NCI-H446 (cell line): ENCODE results near the gene OGG1.
"Not testable (repeated sequence)": the region's sequence is repeated elsewhere in the genome, so short reads cannot be mapped to it uniquely, and the experiment has no call there.

Source experiments
- DNase-seq, 2 experiments: peaks; one replicate each; lab custom pipeline; 2025; lab: John Stamatoyannopoulos, UW

The OGG1 gene

DNA sequence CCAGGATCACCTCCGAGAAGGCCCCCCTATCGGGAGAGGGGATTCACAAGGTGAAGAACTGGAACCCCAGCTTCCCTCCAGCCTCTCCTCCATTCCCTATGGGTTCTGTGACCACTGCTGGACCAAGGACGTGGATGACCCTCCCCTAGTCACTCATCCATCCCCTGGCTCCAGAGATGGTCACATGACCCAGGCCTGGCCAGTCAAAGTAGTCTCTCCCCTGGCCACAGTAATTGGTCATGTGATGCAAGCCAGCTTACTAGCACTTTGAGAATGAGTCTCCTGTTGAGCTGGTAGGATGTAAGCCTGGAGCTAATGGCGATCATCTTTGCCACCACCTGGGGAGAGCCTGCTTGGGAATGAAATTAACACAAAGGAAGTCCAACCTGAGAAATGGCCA is 16.1 kb downstream of the OGG1 start:
- DNase-seq = no peak

DNA sequence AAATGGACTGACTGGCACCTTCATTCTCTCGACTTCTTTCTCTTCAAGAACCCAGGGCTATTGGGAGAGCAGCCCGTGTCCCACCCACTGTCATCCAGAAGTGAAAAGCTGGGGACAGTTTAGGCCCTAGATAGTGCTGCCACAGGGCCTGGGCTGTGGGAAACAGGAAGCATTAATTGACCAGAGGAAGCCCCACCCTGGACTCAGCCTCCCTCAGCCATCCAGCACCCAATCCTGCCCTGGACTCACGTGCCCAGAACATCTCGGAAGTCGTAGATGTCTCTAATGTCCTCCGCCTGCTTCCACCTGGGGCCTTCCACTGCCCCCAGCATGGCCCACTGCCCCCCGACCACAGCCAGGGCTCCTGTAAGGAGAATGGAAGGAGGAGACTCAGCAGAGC is 17.7 kb downstream of the OGG1 start:
- DNase-seq = no peak

DNA sequence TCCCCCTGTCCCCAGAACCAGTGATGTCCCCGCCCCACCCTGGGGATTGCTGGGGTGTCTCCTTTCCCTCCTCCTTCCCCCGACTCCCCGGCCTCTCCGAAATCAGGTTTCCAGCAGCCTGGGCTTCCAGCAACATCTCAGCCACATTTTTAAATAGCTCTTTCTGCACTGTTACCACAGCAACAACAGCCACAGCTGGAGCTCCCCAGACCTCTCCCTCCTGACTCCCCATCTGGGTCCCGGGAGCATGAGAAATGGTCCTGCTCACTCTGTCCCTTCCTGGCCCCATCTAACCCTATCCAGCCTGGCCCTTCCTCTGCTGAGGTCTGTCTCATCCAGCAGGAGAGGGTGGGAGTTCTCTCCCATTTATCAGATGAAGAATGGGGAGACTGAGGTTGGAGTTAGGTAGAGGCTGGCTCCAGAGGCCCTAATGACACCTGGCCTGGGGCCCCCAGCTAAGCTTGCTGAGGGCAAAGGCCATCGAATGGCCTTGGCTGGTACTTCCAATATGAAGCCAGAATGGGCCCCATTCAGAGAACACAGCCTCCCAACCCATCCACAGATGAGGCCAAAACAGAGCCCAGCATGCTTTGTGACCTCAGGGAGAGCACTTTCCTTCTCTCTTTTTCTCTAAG is 18.5 kb downstream of the OGG1 start:
- DNase-seq = no peak

DNA sequence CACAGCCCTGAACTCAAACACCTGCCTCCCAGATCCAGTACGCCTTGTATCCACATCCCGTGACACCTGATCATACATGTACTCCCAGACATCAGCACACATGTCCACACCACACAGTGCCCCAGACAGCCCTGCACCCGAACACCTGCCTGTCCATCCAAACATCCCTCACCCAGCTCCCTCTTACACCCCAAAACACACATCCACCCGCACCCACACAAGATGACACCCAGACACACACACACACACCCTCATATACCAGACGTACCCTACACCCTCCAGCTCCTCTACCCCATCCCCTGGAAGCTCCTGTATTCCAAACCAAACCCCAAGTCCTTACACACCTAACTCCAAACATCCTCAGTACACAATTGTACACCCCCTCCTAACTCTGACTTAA is 19.3 kb downstream of the OGG1 start:
- no peak for DNase-seq

DNA sequence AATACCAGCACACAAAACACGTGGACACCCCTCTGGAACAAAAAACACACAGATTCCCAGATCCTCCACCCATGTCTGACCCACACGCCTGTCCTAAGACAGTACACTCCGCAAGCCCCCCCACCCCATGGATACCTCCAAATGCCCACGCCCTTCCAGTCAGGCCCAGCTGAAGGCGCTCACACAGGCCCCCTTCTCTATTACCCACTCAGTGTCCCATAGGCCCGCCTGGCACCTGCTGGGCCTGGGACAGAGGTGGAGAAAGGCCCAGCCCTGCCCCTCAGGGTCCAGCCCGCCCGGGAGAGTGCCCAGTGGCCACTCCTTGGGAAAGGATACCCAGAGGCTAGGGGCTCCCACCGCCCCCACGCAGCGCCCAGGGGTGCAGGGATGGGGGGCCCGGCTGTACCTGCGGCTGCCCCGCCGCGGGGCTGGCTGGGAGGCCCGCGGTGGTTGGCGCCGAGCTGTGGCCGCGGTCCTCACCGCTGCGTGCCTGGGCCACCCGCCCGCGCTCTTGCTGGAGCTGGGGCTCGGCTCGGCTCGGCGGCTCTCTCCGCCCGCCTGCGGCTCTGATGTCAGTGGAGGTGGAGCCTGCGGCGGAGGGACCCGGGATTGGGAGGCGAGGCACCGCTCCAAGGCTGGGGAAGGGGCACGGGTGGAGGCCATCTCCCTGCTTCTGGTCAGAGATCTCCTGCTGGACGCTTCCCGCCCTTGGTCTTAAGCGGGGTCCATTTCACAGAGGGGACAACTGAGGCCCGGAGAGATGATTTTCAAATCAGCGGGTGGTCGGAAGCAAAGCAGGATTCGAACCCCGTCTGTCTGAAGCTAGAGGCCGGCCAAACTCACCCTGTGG is 19.9 kb downstream of the OGG1 start, which contains the start of gene CAMK1:
Gene CAMK1, minus strand, starts transcription at position 522 of the 850 bp plus-strand sequence. CDS start 2,198 bp downstream, outside the sequence.
- DNase-seq = peak in 1 of 2 experiments; percentile 40

DNA sequence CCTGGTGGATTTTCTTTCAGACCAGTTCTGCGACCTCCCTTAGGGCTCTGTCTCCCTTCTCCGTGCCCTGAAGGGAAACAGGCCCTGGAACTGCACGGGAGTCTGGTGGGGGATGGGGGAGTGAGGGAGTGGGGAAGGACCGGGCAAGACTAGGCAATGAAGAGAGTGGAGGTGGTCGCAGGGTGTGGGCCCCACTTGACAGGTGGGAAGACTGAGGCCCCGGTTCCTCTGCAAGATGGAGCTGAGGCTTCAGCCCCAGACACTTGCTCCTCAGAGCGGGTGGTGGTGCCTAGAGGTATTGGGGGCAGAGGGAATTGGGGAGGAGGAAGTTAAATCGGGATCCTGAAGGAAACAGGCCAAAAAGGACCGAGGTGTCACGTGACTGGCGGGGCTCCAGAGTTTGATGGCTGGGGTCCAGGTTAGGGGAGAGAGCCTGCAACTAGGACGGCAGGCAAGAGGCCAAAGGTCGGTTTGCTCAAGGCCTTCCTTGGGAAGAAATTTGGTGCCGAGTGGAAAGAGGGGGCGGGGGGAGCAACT is 20.6 kb downstream of the OGG1 start:
- peak in 1 of 2 experiments; percentile 53 for DNase-seq

DNA sequence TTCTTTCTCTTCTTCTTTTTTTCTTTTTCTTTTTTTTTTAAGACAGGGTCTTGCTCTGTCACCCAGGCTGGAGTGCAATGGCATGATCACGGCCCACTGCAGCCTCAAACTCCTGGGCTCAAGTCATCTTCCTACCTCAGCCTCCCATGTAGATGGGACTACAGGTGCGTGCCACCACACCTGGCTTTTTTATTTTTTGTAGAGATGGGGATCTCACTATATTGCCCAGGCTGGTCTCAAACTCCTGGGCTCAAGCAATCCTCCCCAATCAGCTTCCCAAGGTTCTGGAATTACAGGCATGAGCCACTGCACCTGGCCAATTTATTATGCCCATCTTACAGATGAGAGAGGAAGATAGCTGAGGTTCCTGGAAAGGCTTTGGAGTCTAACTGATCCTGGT is 21.3 kb downstream of the OGG1 start:
- not testable (repeated sequence) for DNase-seq

DNA sequence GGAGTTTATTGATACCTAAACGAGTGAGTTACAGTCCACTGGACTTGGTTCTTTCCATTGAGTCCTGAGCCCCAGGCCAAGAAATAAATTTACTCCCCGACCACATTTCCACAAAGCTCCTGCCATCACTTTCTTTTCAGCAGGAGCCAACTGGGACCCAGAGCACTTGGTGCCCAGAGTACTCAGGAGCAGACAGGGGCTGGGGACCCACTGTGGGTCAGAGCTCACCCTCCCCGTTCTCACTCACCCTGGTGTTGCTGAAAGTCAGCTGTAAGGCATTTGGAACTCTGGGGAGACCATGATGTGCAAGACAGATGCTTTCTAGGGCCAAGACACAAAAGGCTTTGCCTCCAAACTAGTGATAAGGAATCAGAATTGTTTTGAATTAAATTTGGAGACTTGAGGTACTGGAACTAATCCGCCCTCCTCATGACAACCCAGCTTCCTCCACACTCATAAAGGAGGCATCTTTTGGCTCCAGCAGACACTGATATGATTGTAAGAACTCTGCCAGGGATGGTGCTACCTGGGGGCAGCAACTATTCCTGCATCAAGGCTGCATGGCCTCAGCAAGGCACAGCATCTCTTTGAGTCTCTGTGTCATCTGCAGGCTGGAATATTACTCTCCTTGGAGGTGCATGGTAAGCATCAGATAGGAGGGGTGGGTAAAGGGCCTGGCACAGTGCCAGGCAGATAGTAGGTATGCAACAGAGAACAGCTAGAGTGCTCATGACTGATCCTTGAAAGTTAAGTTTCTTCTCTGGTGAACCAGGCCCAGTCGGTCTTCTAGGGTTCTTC is 27.3 kb downstream of the OGG1 start:
- no peak for DNase-seq

DNA sequence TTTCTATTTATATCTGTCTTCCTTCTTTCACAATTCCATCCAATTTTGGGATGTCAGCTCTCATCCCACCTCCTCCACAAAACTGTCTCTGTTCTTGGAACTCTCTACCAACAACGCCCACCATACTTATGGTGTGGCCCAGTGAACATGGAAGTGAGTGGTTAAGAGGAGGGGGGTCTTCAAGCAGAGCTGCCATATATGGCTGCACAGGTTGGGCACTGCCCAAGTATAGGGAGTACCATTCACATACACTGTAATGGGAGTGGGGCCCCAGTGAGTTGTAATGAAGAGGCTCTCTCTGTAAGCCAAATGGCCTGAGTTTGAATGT is 27.9 kb downstream of the OGG1 start:
- DNase-seq = no peak

DNA sequence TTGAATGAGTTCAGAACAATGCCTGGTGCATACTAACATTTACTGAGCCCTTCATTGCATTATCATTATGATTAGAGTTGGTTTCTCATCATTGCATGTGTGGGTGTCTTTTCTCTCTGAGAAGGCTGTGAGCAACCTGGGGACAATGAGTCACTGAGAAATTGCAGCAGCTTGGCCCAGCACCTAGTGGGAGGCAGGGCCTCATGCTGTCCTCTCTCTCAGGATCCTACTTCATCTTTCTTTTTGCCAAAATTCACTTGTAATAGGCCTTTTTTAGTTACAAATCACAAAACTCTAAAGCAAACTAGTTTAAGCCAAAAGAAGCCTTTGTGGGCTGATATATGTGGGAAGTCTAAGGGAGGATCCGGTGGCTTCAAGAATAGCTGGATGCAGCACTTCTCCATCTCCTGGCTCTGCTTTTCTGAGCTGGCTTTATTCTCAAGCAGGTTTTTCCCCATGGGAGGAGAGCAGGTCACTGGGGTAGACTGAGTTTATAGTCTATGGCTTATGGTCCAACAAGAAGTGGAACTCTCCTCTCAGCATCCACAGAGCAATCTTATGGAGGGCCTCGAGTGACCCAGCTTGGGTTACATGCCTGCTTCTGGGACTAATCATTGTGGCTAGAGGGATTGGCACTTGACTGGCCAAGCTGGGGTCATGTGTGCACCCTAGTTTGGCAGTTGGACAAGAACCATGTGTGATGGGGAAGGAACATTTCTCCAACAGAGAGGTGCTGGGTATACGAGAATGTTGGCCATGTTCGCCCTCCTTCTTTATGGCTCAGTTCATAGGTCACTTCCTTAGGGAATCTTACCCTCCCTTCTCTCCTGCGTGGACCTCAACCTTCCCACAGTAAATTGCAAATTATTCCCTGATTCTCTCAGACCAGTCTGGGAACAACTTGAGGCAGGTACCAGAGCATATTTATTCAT is 28.7 kb downstream of the OGG1 start:
- no peak for DNase-seq

DNA sequence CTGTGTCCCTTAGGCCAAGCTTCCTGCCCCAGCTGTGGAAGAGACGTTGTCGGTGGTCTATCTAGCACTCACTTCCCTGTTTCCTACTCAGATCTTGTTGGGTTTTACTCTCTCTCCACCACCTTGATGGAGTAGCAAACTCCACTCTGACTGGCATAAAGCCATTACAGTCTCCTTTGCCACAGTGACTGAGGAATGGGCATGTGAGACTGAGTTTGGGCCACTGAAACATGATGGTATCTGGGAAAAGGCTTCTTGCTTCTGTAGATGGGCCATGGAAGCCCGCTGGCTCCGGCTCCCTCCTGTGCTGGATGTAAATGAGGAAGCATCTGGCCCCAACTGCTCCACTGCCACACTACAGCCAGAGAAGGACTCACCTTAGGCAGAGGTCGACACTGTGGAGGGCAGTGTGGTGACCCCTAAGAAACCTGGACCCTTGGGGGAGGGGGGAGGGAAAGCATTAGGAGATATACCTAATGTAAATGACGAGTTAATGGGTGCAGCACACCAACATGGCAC is 29.4 kb downstream of the OGG1 start:
- no peak for DNase-seq

DNA sequence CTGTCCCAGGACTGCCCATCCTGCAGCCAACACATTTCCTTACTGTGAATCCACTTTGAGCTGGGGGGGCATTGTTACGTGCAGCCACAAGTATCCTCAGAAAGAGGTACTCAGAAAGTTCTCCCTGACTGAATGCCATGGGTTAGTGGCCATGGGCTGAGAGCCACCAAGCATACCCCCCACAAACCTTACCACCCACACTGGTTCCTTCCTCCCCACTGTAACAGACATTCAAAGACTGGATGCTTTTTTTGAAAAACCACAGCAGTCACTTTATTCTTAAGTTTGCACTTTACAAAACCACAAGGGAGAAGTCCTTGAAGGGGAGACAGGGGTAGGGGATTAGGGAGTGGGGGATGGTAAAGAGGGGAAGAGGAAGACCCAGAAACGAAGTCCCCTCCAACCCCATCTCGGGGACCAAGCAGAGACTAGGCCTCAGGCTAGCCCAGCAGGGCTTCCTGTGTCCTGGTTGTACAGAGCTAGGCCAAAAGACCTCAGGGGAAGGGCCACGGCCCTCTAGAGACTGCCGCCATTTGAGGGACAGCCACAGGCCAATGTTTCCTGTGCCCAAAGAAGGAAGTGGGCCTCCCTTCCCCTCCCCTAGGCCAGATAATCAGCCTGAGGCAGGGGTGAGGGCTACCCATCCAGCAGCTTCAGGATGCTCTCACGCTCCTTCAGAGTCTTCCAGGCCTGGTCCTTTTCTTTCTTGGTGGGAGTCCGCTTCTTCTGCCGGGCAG is 30.1 kb downstream of the OGG1 start:
- no peak for DNase-seq

DNA sequence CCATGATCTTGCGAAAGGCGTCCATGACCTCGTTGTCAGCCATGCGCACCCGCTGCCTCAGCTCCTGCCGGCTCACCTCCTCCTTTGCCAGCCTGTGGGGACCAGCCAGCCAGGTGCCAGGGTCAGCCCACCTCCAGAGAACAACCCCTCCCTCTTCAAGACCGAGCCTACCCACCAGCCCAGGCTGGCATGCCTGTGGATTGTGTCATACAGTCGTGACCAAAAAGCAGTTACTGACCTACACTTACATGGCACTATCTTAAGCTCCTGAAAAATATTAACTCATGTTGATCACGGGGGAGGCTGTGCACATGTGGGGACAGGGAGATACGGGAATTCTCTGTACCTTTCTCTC is 30.7 kb downstream of the OGG1 start:
- no peak for DNase-seq

DNA sequence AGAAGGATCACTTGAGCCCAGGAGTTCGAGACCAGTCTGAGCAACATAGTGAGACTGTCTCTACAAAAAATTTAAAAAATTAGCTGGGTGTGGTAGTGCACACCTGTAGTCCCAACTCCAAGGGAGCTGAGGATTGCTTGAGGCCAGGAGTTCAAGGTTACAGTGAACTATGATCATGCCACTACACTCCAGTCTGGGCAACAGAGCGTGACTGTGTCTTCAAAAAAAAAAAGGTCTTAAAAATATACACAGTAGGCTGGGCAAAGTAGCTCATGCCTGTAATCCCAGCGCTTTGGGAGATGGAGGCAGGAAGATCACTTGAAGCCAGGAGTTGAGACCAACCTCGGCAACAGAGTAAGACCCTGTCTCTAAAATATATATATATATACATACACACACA is 31.2 kb downstream of the OGG1 start:
- no peak for DNase-seq

DNA sequence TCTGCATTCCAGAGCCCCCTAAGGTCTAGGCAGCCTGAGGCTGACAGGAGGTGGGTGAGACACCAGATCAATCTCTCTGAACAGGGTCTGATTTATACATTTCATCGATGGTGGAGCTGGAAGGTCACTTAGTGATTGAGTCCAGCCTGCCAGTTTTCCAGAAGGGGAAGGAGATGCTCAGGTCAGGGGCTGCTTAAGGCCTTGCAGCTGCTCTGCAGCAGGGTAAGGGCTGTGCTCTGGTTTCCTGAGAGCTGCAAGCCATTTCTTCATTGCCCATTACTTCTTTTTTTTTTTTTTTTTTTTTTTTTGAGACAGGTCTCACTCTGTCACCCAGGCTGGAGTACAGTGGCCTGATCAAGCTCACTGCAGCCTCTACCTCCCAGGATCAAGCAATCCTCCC is 31.8 kb downstream of the OGG1 start:
- no peak for DNase-seq

DNA sequence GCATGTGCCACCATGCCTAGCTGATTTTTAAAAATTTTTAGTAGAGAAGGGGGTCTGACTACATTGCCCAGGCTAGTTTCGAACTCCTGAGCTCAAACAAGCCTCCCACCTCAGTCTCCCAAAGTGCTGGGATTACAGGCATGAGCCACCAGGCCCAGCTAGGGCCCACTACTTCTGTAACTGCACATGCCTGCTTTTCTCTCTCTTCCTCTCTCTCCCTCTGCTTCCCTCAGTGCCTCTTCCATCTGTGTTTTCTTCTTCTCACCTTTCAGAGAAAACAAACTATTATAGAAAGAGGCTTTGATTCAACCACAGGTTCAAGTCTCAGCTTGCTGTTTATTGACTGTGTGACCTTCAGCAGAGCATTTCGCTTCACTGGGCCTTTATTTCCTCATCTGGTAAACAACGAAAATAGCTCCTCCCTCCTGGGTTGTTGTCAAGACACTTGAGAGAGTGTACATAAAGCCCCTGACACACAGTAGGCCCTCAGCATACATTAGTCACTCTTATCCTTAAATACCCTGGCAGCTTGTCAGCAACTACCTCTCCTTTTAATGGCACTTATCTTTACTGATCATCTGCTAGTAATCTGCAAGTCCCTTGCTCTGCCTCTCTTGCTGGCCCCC is 32.3 kb downstream of the OGG1 start:
- no peak for DNase-seq

DNA sequence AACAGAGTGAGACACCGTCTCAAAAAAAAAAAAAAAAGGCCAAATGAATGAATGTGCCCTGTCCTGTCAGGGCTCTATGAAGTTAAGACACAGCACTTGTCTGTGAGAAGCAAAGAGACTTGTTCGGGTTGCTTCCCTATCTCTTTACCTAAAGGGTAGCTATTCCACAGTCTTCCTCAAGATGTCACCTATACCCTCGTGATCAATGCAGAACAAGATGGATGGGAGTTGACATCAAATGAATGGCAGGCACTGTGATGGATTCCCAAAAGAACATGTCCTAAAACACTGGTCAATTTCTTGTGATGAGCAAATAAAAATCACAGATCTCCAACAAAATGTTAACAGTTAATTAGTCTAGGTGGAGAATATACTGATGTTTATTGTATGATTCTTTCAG is 33.0 kb downstream of the OGG1 start:
- DNase-seq = no peak

DNA sequence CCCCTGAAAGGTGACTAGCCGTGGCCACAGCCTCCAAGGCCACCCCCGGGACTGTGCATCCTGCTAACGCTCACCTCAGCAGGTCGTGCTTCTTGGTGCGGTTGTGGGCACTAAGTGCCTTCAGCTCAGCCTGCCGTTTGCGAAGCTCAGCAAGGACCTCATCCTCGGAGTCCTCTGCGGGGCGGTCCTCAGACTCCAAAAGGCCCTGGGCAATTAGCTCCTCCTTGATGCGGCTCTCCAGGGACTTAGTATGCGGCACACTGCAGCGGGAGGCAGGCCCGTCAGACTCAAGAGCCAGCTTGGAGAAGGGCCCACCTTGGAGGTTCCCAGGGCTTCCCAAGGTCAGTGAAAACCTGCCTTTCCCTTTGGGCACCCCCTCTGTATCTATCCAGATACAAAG is 34.2 kb downstream of the OGG1 start:
- DNase-seq = no peak

DNA sequence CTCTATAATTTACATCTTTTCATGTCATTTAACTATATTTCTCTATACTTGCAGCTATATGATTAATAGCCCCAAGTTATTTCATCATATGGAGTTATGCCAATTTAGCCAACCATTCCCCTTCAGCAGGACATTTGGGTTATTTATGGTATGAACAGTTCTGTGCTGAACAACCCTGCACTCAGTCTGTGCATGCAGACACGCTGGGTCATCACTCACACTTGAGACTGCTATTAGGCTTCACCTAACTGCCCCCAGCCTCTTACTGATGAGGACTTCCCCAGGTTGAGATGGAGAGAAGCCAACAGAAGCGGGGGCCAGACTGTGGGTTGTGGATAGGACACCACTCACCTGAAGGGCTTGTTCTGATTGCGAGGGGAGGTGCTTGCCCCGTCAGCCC is 35.2 kb downstream of the OGG1 start:
- no peak for DNase-seq

DNA sequence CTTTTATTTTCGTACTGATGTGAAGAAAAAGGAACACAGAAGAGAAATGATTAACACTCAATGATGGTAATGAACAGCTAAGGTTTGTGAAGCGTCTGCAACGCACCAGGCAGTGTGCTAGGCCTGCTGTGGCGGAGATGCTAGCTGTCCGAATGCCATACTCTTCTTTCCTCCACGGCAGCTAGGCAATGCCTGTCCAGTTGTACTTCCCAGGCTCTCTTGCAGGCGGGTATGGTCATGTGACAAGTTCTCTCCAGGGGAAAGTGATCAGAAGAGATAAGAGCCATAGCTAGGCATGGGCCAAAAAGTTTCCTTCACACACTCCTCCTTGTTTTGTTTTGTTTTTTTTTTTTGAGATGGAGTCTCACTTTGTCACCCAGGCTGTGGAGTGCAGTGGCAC is 35.9 kb downstream of the OGG1 start:
- no peak for DNase-seq
